ENCODE results near the gene SLC22A8. TPM values are rescaled to one million over a fixed set of nuclear protein-coding genes. Genes with fewer than 3 reads are reported as not detected.

Gene SLC22A8
- total RNA-seq, 1 donor from 2014 or later, result not detected

DNA sequence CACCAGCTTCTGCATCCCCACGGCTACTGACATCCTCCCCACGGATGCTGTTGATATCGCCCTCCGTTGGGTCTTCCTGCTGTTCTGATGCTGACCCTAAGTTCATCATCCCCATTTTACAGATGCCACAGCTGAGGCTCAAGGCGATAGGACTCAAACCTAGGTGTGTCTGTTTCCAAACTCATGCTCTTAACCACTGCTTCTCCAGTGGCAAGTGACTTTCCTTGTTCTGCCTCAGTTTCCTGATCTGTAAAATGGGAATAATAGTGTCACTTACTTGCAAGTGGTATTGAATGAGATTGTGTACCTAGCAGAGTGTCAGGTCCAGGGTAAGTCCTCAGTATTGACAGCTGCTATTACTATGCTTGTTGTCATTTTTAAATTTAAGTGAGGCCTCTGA is 16.5 kb downstream of the SLC22A8 start:
- no peaks in the 10 kb centered on the region for H3K27me3 ChIP-seq (ENCODE audit: control insufficient read depth, insufficient read depth, low read length)
- H3K36me3 ChIP-seq (ENCODE audit: control insufficient read depth, insufficient read depth, low read length), result no peaks in the 10 kb centered on the region
- TF ChIP-seq, protein P1, sequence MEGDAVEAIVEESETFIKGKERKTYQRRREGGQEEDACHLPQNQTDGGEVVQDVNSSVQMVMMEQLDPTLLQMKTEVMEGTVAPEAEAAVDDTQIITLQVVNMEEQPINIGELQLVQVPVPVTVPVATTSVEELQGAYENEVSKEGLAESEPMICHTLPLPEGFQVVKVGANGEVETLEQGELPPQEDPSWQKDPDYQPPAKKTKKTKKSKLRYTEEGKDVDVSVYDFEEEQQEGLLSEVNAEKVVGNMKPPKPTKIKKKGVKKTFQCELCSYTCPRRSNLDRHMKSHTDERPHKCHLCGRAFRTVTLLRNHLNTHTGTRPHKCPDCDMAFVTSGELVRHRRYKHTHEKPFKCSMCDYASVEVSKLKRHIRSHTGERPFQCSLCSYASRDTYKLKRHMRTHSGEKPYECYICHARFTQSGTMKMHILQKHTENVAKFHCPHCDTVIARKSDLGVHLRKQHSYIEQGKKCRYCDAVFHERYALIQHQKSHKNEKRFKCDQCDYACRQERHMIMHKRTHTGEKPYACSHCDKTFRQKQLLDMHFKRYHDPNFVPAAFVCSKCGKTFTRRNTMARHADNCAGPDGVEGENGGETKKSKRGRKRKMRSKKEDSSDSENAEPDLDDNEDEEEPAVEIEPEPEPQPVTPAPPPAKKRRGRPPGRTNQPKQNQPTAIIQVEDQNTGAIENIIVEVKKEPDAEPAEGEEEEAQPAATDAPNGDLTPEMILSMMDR (IDR thresholded peaks at IDR 0.05; ENCODE audit: insufficient read depth, low read length, poor library complexity, severe bottlenecking), result no peak
- H3K4me3 ChIP-seq (ENCODE audit: low read depth, low read length), result no peak overlapping the region
- no peak for DNase-seq (ENCODE audit: low read depth)

DNA sequence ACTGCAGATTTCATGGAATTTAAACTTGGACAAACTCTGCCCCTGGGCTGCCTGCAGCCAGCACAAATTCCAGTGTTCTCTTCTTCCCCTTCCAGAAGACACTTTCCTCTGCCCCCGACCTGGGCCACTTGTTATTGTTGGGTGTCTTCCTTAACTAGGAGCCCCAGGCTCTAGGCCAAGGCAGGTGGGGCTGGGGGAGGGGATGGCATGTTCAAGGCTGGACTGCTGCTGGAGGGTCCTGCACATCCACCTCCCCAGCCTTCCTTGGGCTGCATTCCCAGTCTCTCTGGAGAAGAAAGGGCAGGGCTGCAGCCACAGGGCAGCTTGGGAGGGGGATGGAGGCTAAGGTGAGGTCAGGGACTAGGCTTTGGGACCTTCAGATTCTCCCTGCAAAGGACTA is 19.4 kb downstream of the SLC22A8 start:
- Histone ChIP-seq H3K27me3 (ENCODE audit: control insufficient read depth, insufficient read depth, low read length) (no peaks in the 10 kb centered on the region), H3K36me3 (ENCODE audit: control insufficient read depth, insufficient read depth, low read length) (no peaks in the 10 kb centered on the region), H3K4me3 (ENCODE audit: low read depth, low read length) (no peak overlapping the region)
- no peak for DNase-seq (ENCODE audit: low read depth)
- TF ChIP-seq, protein P1 (IDR thresholded peaks at IDR 0.05; ENCODE audit: insufficient read depth, low read length, poor library complexity, severe bottlenecking), result no peak

DNA sequence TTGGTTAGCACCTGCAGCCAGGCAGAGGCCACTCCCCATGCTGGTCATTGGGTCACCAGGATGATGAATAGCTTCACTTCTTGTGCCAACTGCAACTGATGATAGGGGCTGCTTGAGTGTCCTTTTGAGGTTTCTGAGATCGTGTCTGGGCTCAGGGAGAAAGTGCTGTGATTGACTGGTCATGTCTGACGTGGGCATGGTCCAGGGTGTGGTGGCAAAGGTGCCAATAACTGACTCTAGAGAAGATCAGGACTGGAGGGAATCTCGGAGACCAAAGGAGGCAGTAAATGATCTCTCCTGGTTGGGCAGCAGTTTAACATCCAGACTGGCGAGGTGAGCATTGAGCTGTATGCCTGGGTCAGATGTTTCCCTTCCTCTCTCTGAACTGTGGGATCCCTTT is 20.9 kb downstream of the SLC22A8 start:
- Histone ChIP-seq H3K27me3 (ENCODE audit: control insufficient read depth, insufficient read depth, low read length) (no peaks in the 10 kb centered on the region), H3K4me3 (ENCODE audit: low read depth, low read length) (no peak overlapping the region), H3K36me3 (ENCODE audit: control insufficient read depth, insufficient read depth, low read length) (no peaks in the 10 kb centered on the region)
- TF ChIP-seq, protein P1 (IDR thresholded peaks at IDR 0.05; ENCODE audit: insufficient read depth, low read length, poor library complexity, severe bottlenecking), result no peak
- DNase-seq (ENCODE audit: low read depth), result no peak

- TF ChIP-seq, protein P1 (IDR thresholded peaks at IDR 0.05; ENCODE audit: insufficient read depth, low read length, poor library complexity, severe bottlenecking), result no peak
- H3K4me3 ChIP-seq (ENCODE audit: low read depth, low read length), result no peak overlapping the region
- DNase-seq (ENCODE audit: low read depth), result no peak
- H3K36me3 ChIP-seq (ENCODE audit: control insufficient read depth, insufficient read depth, low read length), result no peaks in the 10 kb centered on the region
- H3K27me3 ChIP-seq (ENCODE audit: control insufficient read depth, insufficient read depth, low read length), result peaks cover 12% of the 10 kb centered on the region
Observed at GRCh38 chr11:62988276-62988675, 27.4 kb downstream of the SLC22A8 start.

DNA sequence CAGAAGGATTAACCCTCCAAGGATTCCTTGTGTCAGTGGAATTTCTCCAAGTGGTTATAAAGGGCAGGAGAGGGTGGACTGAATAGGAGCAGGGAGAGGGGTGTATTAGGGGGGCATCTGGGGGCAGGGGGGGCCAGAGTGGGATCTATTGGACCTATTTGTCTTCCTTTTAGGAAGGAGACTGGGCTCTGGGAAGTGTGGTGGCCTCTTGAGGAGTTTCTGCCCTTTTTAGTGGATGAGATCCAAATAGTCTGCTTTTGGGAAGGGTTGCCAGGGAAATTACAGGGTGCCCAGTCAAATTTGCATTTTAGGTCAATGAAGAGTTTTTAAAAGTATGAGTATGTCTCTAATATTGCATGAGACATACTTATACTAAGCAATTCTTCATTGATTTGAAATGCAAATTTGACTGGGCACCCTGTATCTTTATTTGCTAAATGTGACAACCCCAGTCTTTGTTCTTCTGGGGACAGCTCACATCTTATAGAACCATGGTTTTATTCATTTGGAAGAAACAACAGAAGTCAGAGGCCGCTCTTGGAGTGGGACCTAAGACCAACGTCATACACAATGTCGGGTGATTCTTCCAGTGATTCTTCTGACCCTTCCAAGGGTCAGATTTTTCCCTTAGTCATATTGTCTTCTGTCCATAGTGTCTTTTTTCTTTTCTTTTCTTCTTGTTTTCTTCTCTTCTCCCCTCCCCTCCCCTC is 30.4 kb downstream of the SLC22A8 start:
- H3K27me3 ChIP-seq (ENCODE audit: control insufficient read depth, insufficient read depth, low read length), result peaks cover 13% of the 10 kb centered on the region
- no peak overlapping the region for H3K4me3 ChIP-seq (ENCODE audit: low read depth, low read length)
- H3K36me3 ChIP-seq (ENCODE audit: control insufficient read depth, insufficient read depth, low read length), result no peaks in the 10 kb centered on the region
- TF ChIP-seq, protein P1 (IDR thresholded peaks at IDR 0.05; ENCODE audit: insufficient read depth, low read length, poor library complexity, severe bottlenecking), result no peak
- DNase-seq (ENCODE audit: low read depth), result no peak

DNA sequence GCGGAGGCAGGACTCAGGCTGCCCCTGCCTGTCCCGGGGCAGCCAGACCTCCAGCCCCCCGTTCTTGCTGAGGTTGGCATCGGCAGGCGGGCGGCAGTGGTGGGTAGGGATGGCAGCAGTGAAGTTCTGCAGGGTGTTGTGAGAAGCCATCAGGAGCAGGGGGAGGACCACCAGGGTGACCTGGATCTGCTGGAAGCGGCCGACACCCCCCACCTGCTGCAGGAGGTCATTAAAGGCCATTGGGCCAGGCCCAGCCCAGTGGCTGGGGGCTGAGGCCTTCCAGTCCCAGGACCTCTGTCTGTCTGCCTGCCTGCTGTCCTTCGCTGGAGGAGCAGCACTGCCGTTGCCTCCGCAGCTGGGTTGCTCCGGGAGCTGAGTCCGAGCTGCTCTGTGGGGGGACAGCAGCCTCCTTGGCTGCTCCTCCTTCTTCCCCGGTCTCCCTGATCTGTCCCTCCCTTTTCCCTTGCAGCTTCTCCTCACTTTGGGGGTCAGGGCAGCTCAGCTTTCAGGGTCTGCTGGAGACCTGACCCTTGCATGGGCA is 31.1 kb downstream of the SLC22A8 start, which contains the start of gene SLC22A6:
TSS of gene SLC22A6 (minus strand) at position 517 of the 541 bp plus-strand sequence. CDS start at position 240, 277 bp downstream.
- no peak within 1 kb of the TSS for H3K4me3 ChIP-seq (ENCODE audit: low read depth, low read length)
- peaks cover 13% of the 10 kb centered on the region for H3K27me3 ChIP-seq (ENCODE audit: control insufficient read depth, insufficient read depth, low read length)
- no peak for DNase-seq (ENCODE audit: low read depth)
- no peaks in the 10 kb centered on the region for H3K36me3 ChIP-seq (ENCODE audit: control insufficient read depth, insufficient read depth, low read length)
- TF ChIP-seq, protein P1 (IDR thresholded peaks at IDR 0.05; ENCODE audit: insufficient read depth, low read length, poor library complexity, severe bottlenecking), result no peak

Data from kidney epithelial cell (primary cell).